Keratinocyte (primary cell): ENCODE measurements around the gene SLC2A5. TPM values are rescaled to one million over a fixed set of nuclear protein-coding genes. Genes with fewer than 3 reads are reported as not detected.
A peak's percentile ranks its signal among the peaks of the same experiment; 100 is the strongest.

Experiments
- DNase-seq: peaks from one replicate; pipeline ENCODE4 v3.0.0-alpha.2; 2011; ENCODE audit warnings: low read depth, missing footprints, low spot score
- FAIRE-seq: peaks from 2 replicates; lab custom pipeline; 2011; peaks lifted over from hg19 to GRCh38; lab: Jason Lieb, UNC
- H2AFZ ChIP-seq: 2 replicates; pipeline ENCODE4 v1.6.0; 2012; ENCODE audit warnings: low read length, control low read depth, inconsistent platforms; ENCODE audit not compliant: control insufficient read depth
- H3K27ac ChIP-seq: 2 replicates; pipeline ENCODE4 v1.5.1; 2011; ENCODE audit warnings: low read length; ENCODE audit not compliant: control insufficient read depth, insufficient read depth
- H3K27me3 ChIP-seq: 3 replicates; pipeline ENCODE4 v1.6.0; 2011; ENCODE audit warnings: low read length; ENCODE audit not compliant: control insufficient read depth, insufficient read depth; ENCODE audit errors: extremely low read depth
- H3K36me3 ChIP-seq, 2 experiments: 2 replicates in 1 of 2; 3 replicates in 1 of 2; pipeline ENCODE4 v1.5.1; 2011; ENCODE audit warnings: low read length in 2 of 2, mild to moderate bottlenecking in 1 of 2; ENCODE audit not compliant: control insufficient read depth in 2 of 2, insufficient read depth in 2 of 2; ENCODE audit errors: extremely low read depth in 1 of 2
- H3K4me1 ChIP-seq: 3 replicates; pipeline ENCODE4 v1.5.1; 2011; ENCODE audit warnings: low read length; ENCODE audit not compliant: control insufficient read depth, insufficient read depth; ENCODE audit errors: extremely low read depth
- H3K4me2 ChIP-seq: 3 replicates; pipeline ENCODE4 v1.6.0; 2011; ENCODE audit warnings: low read depth, low read length; ENCODE audit not compliant: control insufficient read depth, insufficient read depth; ENCODE audit errors: extremely low read depth
- H3K4me3 ChIP-seq, 3 experiments: fragments of 200-600 bp in 1 of 3; sonication (generic) in 1 of 3; 2 replicates in 2 of 3; 3 replicates in 1 of 3; pipeline ENCODE4 v1.5.1; 2011 to 2016; ENCODE audit warnings: low read length in 3 of 3, mild to moderate bottlenecking in 3 of 3, control low read depth in 2 of 3, inconsistent platforms in 1 of 3, low read depth in 1 of 3, mixed read lengths in 1 of 3, mixed run types in 1 of 3, moderate library complexity in 1 of 3; ENCODE audit not compliant: control insufficient read depth in 2 of 3, insufficient read depth in 2 of 3; ENCODE audit errors: extremely low read depth in 1 of 3
- H3K79me2 ChIP-seq: 2 replicates; pipeline ENCODE4 v1.6.0; 2012; ENCODE audit warnings: low read length; ENCODE audit not compliant: control insufficient read depth, insufficient read depth
- H3K9ac ChIP-seq: 3 replicates; pipeline ENCODE4 v1.6.0; 2011; ENCODE audit warnings: low read length; ENCODE audit not compliant: control insufficient read depth, insufficient read depth; ENCODE audit errors: extremely low read depth
- H3K9me1 ChIP-seq: 3 replicates; pipeline ENCODE4 v1.6.0; 2011; ENCODE audit warnings: low read length; ENCODE audit not compliant: control insufficient read depth, insufficient read depth; ENCODE audit errors: extremely low read depth
- H3K9me3 ChIP-seq: 2 replicates; pipeline ENCODE4 v1.5.1; 2012; ENCODE audit warnings: low read depth, low read length; ENCODE audit not compliant: control insufficient read depth
- H4K20me1 ChIP-seq: 3 replicates; pipeline ENCODE4 v1.6.0; 2011; ENCODE audit warnings: low read length; ENCODE audit not compliant: control insufficient read depth, insufficient read depth; ENCODE audit errors: extremely low read depth
- EZH2 ChIP-seq: IDR thresholded peaks from one replicate; pipeline ENCODE4 v1.6.1; 2012; ENCODE audit warnings: inconsistent platforms, mild to moderate bottlenecking, low read length, moderate library complexity
- dilution Hi-C: fragments of 300-500 bp; cut with MboI; formaldehyde crosslinking; loops from one replicate; pipeline ENCODE4 v1.7.0; 2020; ENCODE audit warnings: low sequenced_read_pairs; ENCODE audit not compliant: extremely low pct_ligation_motif_present
- polyA minus RNA-seq, 3 experiments: library from RNA; depleted of rRNA, polyadenylated mRNA; stranded (reverse); fragments of >200 nt; gene quantifications; 1 replicate in 1 of 3; 2 replicates in 1 of 3; 3 replicates in 1 of 3; pipeline ENCODE4 v1.2.3, GENCODE V29; 2011
- polyA plus RNA-seq, 5 experiments: library from polyadenylated mRNA; depleted of rRNA in 3 of 5; stranded (reverse) in 3 of 5; stranded (forward) in 1 of 5; unstranded in 1 of 5; fragments of >200 nt; gene quantifications; 1 replicate in 1 of 5; 2 replicates in 3 of 5; 3 replicates in 1 of 5; pipeline versions ENCODE4 v1.2.1 to v1.2.3, GENCODE V29; 2011 to 2012; ENCODE audit warnings: missing spikeins in 2 of 5, low read depth in 1 of 5, low replicate concordance in 1 of 5
- TF ChIP-seq, protein P1 (sequence below), 3 experiments: IDR thresholded peaks in 1 of 3; conservative IDR thresholded peaks in 1 of 3; optimal IDR thresholded peaks in 1 of 3; 2 replicates in 2 of 3; 3 replicates in 1 of 3; pipeline versions ENCODE3 to v1.5.1; 2011; ENCODE audit warnings: low read length in 3 of 3, mild to moderate bottlenecking in 3 of 3, moderate library complexity in 2 of 3, control low read depth in 1 of 3, inconsistent platforms in 1 of 3; ENCODE audit not compliant: insufficient read depth in 2 of 3; ENCODE audit errors: extremely low read depth in 1 of 3

SLC2A5 gene, protein sequence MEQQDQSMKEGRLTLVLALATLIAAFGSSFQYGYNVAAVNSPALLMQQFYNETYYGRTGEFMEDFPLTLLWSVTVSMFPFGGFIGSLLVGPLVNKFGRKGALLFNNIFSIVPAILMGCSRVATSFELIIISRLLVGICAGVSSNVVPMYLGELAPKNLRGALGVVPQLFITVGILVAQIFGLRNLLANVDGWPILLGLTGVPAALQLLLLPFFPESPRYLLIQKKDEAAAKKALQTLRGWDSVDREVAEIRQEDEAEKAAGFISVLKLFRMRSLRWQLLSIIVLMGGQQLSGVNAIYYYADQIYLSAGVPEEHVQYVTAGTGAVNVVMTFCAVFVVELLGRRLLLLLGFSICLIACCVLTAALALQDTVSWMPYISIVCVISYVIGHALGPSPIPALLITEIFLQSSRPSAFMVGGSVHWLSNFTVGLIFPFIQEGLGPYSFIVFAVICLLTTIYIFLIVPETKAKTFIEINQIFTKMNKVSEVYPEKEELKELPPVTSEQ
- polyA plus RNA-seq, result 0.16 to 1.1 TPM (median 0.77 TPM) in 3 replicates
- polyA plus RNA-seq (2011; ENCODE audit: low read depth), result not detected
- polyA plus RNA-seq (2011; cell fraction: cytosol; rRNA removed), result 0.06 and 0.22 TPM in 2 replicates
- 1.2 and 1.9 TPM in 2 replicates for polyA plus RNA-seq (2011; cell fraction: nucleus; rRNA removed)
- 0.18 and 0.36 TPM in 2 replicates for polyA plus RNA-seq (2012; ENCODE audit: low replicate concordance)
- polyA minus RNA-seq, result 0.66 to 1.8 TPM in 2 of 3 replicates, not detected in the other
- polyA minus RNA-seq (2011; cell fraction: cytosol; rRNA and poly(A)+ RNA removed), result 2.1 TPM
- 0.84 and 1.8 TPM in 2 replicates for polyA minus RNA-seq (2011; cell fraction: nucleus; rRNA and poly(A)+ RNA removed)

DNA sequence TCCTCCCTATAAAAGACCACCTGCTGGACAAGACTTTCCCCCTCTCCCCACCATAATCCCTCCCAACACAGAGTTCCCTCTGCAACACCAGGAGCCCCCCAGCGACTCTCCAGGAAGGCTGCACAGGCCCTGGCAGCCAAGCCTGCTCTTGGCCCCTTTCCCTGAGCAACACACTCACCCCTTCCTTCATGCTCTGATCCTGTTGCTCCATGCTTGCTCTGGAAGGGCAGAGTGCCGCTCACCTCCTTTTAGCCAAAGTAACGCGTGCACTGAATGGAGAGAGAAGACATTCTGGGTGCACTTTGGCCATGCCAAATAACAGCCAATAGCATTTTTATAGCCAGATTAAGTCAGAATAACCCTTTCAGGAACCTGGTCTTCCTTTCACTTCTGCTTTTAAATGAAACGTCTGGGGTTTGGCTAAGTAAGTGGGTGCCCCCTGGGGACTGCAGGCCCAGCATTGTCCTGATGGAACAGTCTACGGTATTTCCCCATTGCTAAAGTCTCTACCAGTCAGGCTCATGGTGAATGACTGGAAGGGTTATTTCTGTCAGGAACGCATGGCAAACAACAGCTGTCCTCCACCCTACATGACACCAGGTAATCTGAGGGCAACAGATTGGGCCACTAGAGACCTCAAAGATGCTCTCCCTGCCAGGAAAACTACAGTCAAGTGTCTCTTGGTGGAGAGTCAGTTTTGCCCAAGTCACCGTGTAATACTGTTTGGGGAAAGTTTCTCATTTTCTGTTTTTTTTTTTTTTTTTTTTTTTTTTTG lies at the start of gene SLC2A5:
Gene SLC2A5 (minus strand): TSS at position 310 of the 775 bp plus-strand sequence. CDS start 99 bp downstream, at position 211.
- Histone ChIP-seq H3K9me3 (no peaks in the 10 kb centered on the region), H3K27ac (no peak within 1 kb of the TSS), H3K4me1 (peaks cover 16% of the 10 kb centered on the region), H3K4me3 (peak within 1 kb of the TSS in 1 of 3 experiments; percentile 1), H3K27me3 (no peaks in the 10 kb centered on the region), H3K9me1 (no peaks in the 10 kb centered on the region), H3K4me2 (peak within 1 kb of the TSS; percentile 42), H3K79me2 (no peaks in the 10 kb centered on the region), H3K9ac (no peak within 1 kb of the TSS), H4K20me1 (no peaks in the 10 kb centered on the region), H3K36me3 (no peaks in the 10 kb centered on the region), H2AFZ (peak within 1 kb of the TSS; percentile 8)
- dilution Hi-C loops, result no loop called here
- FAIRE-seq, result no peak
- no peak for TF ChIP-seq EZH2
- TF ChIP-seq, protein P1, sequence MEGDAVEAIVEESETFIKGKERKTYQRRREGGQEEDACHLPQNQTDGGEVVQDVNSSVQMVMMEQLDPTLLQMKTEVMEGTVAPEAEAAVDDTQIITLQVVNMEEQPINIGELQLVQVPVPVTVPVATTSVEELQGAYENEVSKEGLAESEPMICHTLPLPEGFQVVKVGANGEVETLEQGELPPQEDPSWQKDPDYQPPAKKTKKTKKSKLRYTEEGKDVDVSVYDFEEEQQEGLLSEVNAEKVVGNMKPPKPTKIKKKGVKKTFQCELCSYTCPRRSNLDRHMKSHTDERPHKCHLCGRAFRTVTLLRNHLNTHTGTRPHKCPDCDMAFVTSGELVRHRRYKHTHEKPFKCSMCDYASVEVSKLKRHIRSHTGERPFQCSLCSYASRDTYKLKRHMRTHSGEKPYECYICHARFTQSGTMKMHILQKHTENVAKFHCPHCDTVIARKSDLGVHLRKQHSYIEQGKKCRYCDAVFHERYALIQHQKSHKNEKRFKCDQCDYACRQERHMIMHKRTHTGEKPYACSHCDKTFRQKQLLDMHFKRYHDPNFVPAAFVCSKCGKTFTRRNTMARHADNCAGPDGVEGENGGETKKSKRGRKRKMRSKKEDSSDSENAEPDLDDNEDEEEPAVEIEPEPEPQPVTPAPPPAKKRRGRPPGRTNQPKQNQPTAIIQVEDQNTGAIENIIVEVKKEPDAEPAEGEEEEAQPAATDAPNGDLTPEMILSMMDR (optimal IDR thresholded peaks at IDR 0.05 in 1 of 3, IDR thresholded peaks at IDR 0.05 in 1 of 3, conservative IDR thresholded peaks at IDR 0.05 in 1 of 3; ENCODE audit: extremely low read depth in 1 of 3, insufficient read depth in 2 of 3, low read length in 3 of 3), result no peak
- DNase-seq, result no peak

DNA sequence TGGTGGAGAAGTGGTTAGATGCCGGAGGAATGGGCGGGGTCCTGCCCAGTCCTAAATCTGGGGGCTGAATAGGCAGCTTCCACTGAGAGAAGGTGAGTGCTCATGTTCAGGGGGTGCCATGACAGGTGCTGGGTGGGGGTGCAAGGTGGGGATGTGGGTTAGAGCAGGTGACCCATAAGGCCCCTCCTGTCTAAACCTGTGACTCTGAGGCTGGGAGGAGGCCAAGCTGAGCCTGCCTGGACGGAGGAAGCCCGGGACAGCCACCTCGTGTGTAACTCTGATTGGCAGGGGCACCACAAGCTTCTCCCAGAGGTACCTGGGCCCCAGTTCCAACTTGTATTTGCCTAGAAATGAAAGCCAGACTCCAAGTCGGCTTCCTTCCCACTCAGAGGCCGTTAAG lies 48.8 kb upstream of the SLC2A5 start:
- peaks cover 23% of the 10 kb centered on the region for H3K4me1 ChIP-seq
- H3K9me3 ChIP-seq, result no peaks in the 10 kb centered on the region
- no peaks in the 10 kb centered on the region for H3K9me1 ChIP-seq
- no peak overlapping the region for H3K4me3 ChIP-seq
- dilution Hi-C loops, result no loop called here
- no peaks in the 10 kb centered on the region for H3K27me3 ChIP-seq
- H3K9ac ChIP-seq, result no peak overlapping the region
- peaks cover 20% of the 10 kb centered on the region for H3K79me2 ChIP-seq
- no peak for DNase-seq
- peaks cover 2 to 3% of the 10 kb centered on the region in 2 experiments for H3K36me3 ChIP-seq
- no peak overlapping the region for H3K27ac ChIP-seq
- FAIRE-seq, result no peak
- no peak overlapping the region for H2AFZ ChIP-seq
- TF ChIP-seq, protein P1 (optimal IDR thresholded peaks at IDR 0.05 in 1 of 3, IDR thresholded peaks at IDR 0.05 in 1 of 3, conservative IDR thresholded peaks at IDR 0.05 in 1 of 3; ENCODE audit: extremely low read depth in 1 of 3, insufficient read depth in 2 of 3, low read length in 3 of 3), result no peak
- TF ChIP-seq EZH2, result no peak
- H4K20me1 ChIP-seq, result no peaks in the 10 kb centered on the region
- H3K4me2 ChIP-seq, result no peak overlapping the region
